A549 (cell line): ENCODE data around the gene PLS3. TPM values are rescaled to one million over a fixed set of nuclear protein-coding genes. Genes with fewer than 3 reads are reported as not detected.

ENCODE experiments used
- ATAC-seq, 2 experiments: fragments of 200-7000 bp in 1 of 2; fragments of >200 bp in 1 of 2; cut with Nextera tagmentation in 1 of 2; cut with Tn5 transposase in 1 of 2; 3 replicates each; pipeline versions ENCODE4 v1.8.0 to v1.9.1; 2018 to 2020; ENCODE audit warnings: mild to moderate bottlenecking in 1 of 2, moderate library complexity in 1 of 2
- CTCF ChIA-PET: fragments of 300-600 bp; sonication (Branson Sonifier 250); formaldehyde crosslinking; extraction: SDS; loops from one replicate; lab custom pipeline; 2021; ENCODE audit warnings: antibody characterized with exemption, inconsistent platforms; lab: Yijun Ruan, JAX
- POLR2A ChIA-PET: fragments of 350-600 bp; formaldehyde crosslinking; extraction: SDS; loops from one replicate; lab custom pipeline; 2021; ENCODE audit warnings: antibody characterized with exemption, inconsistent platforms; lab: Yijun Ruan, JAX
- DNase-seq, 2 experiments: peaks; one replicate each; pipeline versions ENCODE4 v3.0.0 to v3.0.0-alpha.2; 2011 to 2016; ENCODE audit warnings: low read depth in 1 of 2, low spot score in 1 of 2
- FAIRE-seq: peaks from 2 replicates; lab custom pipeline; 2011; peaks lifted over from hg19 to GRCh38; lab: Jason Lieb, UNC
- H3K27ac ChIP-seq, 2 experiments: fragments of >200 bp; sonication (Bioruptor Twin); formaldehyde crosslinking; 3 replicates each; pipeline ENCODE4 v1.5.1; 2016 to 2017
- H3K4me1 ChIP-seq: fragments of >200 bp; sonication (Bioruptor Twin); formaldehyde crosslinking; 3 replicates; pipeline ENCODE4 v1.6.1; 2016
- H3K4me2 ChIP-seq: fragments of >200 bp; sonication (Bioruptor Twin); formaldehyde crosslinking; 3 replicates; pipeline ENCODE4 v1.6.1; 2016
- H3K4me3 ChIP-seq: fragments of >200 bp; sonication (Bioruptor Twin); formaldehyde crosslinking; 3 replicates; pipeline ENCODE4 v1.5.1; 2016
- H3K9me3 ChIP-seq: fragments of >200 bp; sonication (Bioruptor Twin); formaldehyde crosslinking; 3 replicates; pipeline ENCODE4 v1.6.1; 2016
- CBX2 ChIP-seq: fragments of 200-600 bp; sonication (generic); IDR thresholded peaks from 2 replicates; pipeline ENCODE4 v1.6.1; 2016; ENCODE audit warnings: low read depth, mild to moderate bottlenecking, borderline replicate concordance
- CBX8 ChIP-seq: fragments of 200-600 bp; sonication (generic); IDR thresholded peaks from 2 replicates; pipeline ENCODE4 v1.6.1; 2016
- EHMT2 ChIP-seq: fragments of 200-600 bp; sonication (generic); IDR thresholded peaks from 2 replicates; pipeline ENCODE4 v1.6.1; 2016; ENCODE audit warnings: antibody characterized with exemption, low read depth, mild to moderate bottlenecking, moderate library complexity
- ELK1 ChIP-seq: fragments of 150-350 bp; IDR thresholded peaks from 2 replicates; pipeline ENCODE4 v1.6.1; 2014; ENCODE audit warnings: low read depth, mild to moderate bottlenecking, low read length
- EP300 ChIP-seq, 2 experiments: fragments of >200 bp; sonication (Bioruptor Twin); formaldehyde crosslinking; IDR thresholded peaks; 2 replicates in 1 of 2; 3 replicates in 1 of 2; pipeline ENCODE4 v1.6.1; 2016 to 2017
- ESRRA ChIP-seq: fragments of 150-350 bp; IDR thresholded peaks from 2 replicates; pipeline ENCODE4 v1.6.1; 2014; ENCODE audit warnings: mild to moderate bottlenecking, low read length, borderline replicate concordance
- FOSB ChIP-seq: fragments of 250-450 bp; sonication (Bioruptor Pico); IDR thresholded peaks from 2 replicates; pipeline ENCODE4 v1.5.0; 2020; ENCODE audit warnings: mild to moderate bottlenecking, moderate library complexity
- FOSL2 ChIP-seq, 2 experiments: fragments of 450-650 bp in 1 of 2; fragments of >200 bp in 1 of 2; sonication (Bioruptor Twin) in 1 of 2; formaldehyde crosslinking; IDR thresholded peaks; 2 replicates each; pipeline versions ENCODE4 v1.5.0 to v1.6.1; 2016 to 2020; ENCODE audit warnings: mild to moderate bottlenecking in 1 of 2, moderate library complexity in 1 of 2
- HDAC2 ChIP-seq: fragments of 200-600 bp; sonication (generic); IDR thresholded peaks from 2 replicates; pipeline ENCODE4 v1.6.1; 2016
- HES2 ChIP-seq: fragments of >200 bp; sonication (Bioruptor Twin); formaldehyde crosslinking; IDR thresholded peaks from 2 replicates; pipeline ENCODE4 v1.6.1; 2016
- HOXB13 ChIP-seq: fragments of 250-450 bp; sonication (Bioruptor Pico); IDR thresholded peaks from 2 replicates; pipeline ENCODE4 v1.5.0; 2020; ENCODE audit warnings: low read depth, mild to moderate bottlenecking, moderate library complexity
- KDM5A ChIP-seq: fragments of 200-600 bp; sonication (generic); IDR thresholded peaks from 2 replicates; pipeline ENCODE4 v1.6.1; 2016; ENCODE audit warnings: antibody characterized with exemption, mild to moderate bottlenecking
- MAX ChIP-seq: IDR thresholded peaks from 2 replicates; pipeline ENCODE4 v1.6.1; 2012
- MAZ ChIP-seq: fragments of 150-350 bp; IDR thresholded peaks from 2 replicates; pipeline ENCODE4 v1.6.1; 2014; ENCODE audit warnings: antibody characterized with exemption, low read depth, low read length, borderline replicate concordance
- NPAS2 ChIP-seq: fragments of 250-450 bp; sonication (Bioruptor Pico); IDR thresholded peaks from 2 replicates; pipeline ENCODE4 v1.8.0; 2022; ENCODE audit warnings: mild to moderate bottlenecking, moderate library complexity, borderline replicate concordance
- PBX3 ChIP-seq: IDR thresholded peaks from 2 replicates; pipeline ENCODE4 v1.6.1; 2012
- POLR2A ChIP-seq: IDR thresholded peaks from 2 replicates; pipeline ENCODE4 v1.6.1; 2012; ENCODE audit warnings: mild to moderate bottlenecking, low read length
- RAD21 ChIP-seq, 2 experiments: fragments of >200 bp in 1 of 2; sonication (Bioruptor Twin) in 1 of 2; formaldehyde crosslinking in 1 of 2; IDR thresholded peaks in 1 of 2; conservative IDR thresholded peaks in 1 of 2; 2 replicates in 1 of 2; 3 replicates in 1 of 2; pipeline ENCODE4 v1.6.1; 2012 to 2018; ENCODE audit warnings: inconsistent platforms in 1 of 2
- RCOR1 ChIP-seq: fragments of 150-350 bp; IDR thresholded peaks from 2 replicates; pipeline ENCODE4 v1.6.1; 2014; ENCODE audit warnings: antibody characterized with exemption, low read length, low read depth
- RFX5 ChIP-seq: fragments of 450-650 bp; IDR thresholded peaks from 2 replicates; pipeline ENCODE4 v1.7.1; 2014; ENCODE audit warnings: antibody characterized with exemption, mild to moderate bottlenecking, moderate library complexity
- SMC3 ChIP-seq: fragments of >200 bp; sonication (Bioruptor Twin); formaldehyde crosslinking; IDR thresholded peaks from 3 replicates; pipeline ENCODE4 v1.6.1; 2018; ENCODE audit warnings: inconsistent platforms
- SREBF2 ChIP-seq: fragments of 450-650 bp; IDR thresholded peaks from 2 replicates; pipeline ENCODE4 v1.6.1; 2014; ENCODE audit warnings: mild to moderate bottlenecking, moderate library complexity
- TFCP2L1 ChIP-seq: fragments of 250-450 bp; sonication (Bioruptor Pico); IDR thresholded peaks from 2 replicates; pipeline ENCODE4 v1.5.0; 2021; ENCODE audit warnings: mild to moderate bottlenecking
- TP53 ChIP-seq: fragments of 250-450 bp; sonication (Bioruptor Pico); IDR thresholded peaks from 2 replicates; pipeline ENCODE4 v1.5.0; 2021; ENCODE audit warnings: mild to moderate bottlenecking, moderate library complexity
- USF2 ChIP-seq: fragments of 450-650 bp; IDR thresholded peaks from 2 replicates; pipeline ENCODE4 v1.6.1; 2014; ENCODE audit warnings: antibody characterized with exemption
- ZC3H11A ChIP-seq: fragments of 450-650 bp; IDR thresholded peaks from 2 replicates; pipeline ENCODE4 v1.6.1; 2014; ENCODE audit warnings: antibody characterized with exemption, mild to moderate bottlenecking
- ZFP36 ChIP-seq: fragments of 450-650 bp; IDR thresholded peaks from 2 replicates; pipeline ENCODE4 v1.6.1; 2014; ENCODE audit warnings: borderline replicate concordance; ENCODE audit not compliant: partially characterized antibody
- ZNF302 ChIP-seq: fragments of 250-450 bp; sonication (Bioruptor Pico); IDR thresholded peaks from 2 replicates; pipeline ENCODE4 v1.9.0; 2021; ENCODE audit warnings: inconsistent platforms, mild to moderate bottlenecking, moderate library complexity
- WGBS: methylation state at CpG from one replicate; pipeline ENCODE4 v1.1.6; 2017; ENCODE audit errors: missing lambda C conversion rate; 5-methylcytosine and 5-hydroxymethylcytosine counted together
- polyA plus RNA-seq, 4 experiments: library from polyadenylated mRNA; depleted of rRNA in 3 of 4; stranded (reverse); fragments of >200 nt; fragmentation: RNase III in 1 of 4; extraction: RNeasy Plus Mini Kit Qiagen cat#74134 plus additional on column Dnase treatment in 1 of 4; gene quantifications; 2 replicates in 3 of 4; 3 replicates in 1 of 4; pipeline ENCODE4 v1.2.3, GENCODE V29; 2011 to 2017

Gene PLS3
- polyA plus RNA-seq, 2 of the 4 experiments (the other 2 are of a cell fraction) = 303 to 437 TPM

- TF ChIP-seq HOXB13 (CRISPR knock-in tag) = no peak
These were observed 35.5 kb upstream of the PLS3 start (continued) for GRCh38 chrX:115525486-115525885.

- FAIRE-seq = peak; percentile 74
- POLR2A ChIA-PET = no interaction called here
- Histone ChIP-seq H3K27ac (no peak overlapping the region), H3K9me3 (no peaks in the 10 kb centered on the region), H3K4me3 (no peak overlapping the region), H3K4me1 (peaks cover 19% of the 10 kb centered on the region), H3K4me2 (0 out of 3 replicates have a peak overlapping the region, but pooled peaks have one; percentile 7)
- DNase-seq = peak in 1 of 2 experiments; percentile 15
- no peak for TF ChIP-seq MAX
- TF ChIP-seq ESRRA = no peak
- no peak for TF ChIP-seq KDM5A
- TF ChIP-seq HES2 = no peak
- ATAC-seq = 0 out of 6 replicates have a peak, but pooled peaks of 1 of the 2 experiments have one; percentile 19
- 80% methylated on average over 4 of the region's 4 CpGs for WGBS
- CTCF ChIA-PET = no interaction called here
These were observed 29.1 kb upstream of the PLS3 start for GRCh38 chrX:115531818-115532403.

- peak overlapping the region; percentile 5; the same call in 1 of the 3 replicates for H3K4me2 ChIP-seq
- FAIRE-seq = no peak
- DNase-seq = no peak
These were observed 27.5 kb upstream of the PLS3 start for GRCh38 chrX:115533485-115533884.

GRCh38 chrX:115534383-115534782 lies 26.6 kb upstream of the PLS3 start:
- ATAC-seq (no peak), FAIRE-seq (no peak), DNase-seq (no peak)
- ChIA-PET CTCF (no interaction called here), POLR2A (no interaction called here)
- Histone ChIP-seq H3K9me3 (no peaks in the 10 kb centered on the region), H3K27ac (no peak overlapping the region), H3K4me3 (no peak overlapping the region), H3K4me1 (peaks cover 19% of the 10 kb centered on the region), H3K4me2 (no peak overlapping the region)
- WGBS = 0% methylated on average over 1 of the region's 1 CpG
- TF ChIP-seq PBX3 = no peak
- peak; percentile 58 for TF ChIP-seq ZC3H11A
- no peak for TF ChIP-seq FOSB

More at GRCh38 chrX:115533485-115533884, 27.5 kb upstream of the PLS3 start:
- Histone ChIP-seq H3K27ac (peak overlapping the region in 1 of 2 experiments; percentile 48; a peak in 1 of 6 replicates), H3K4me1 (peaks cover 19% of the 10 kb centered on the region), H3K9me3 (no peaks in the 10 kb centered on the region), H3K4me3 (no peak overlapping the region)
- WGBS = 31% methylated on average over 1 of the region's 1 CpG
- ChIA-PET CTCF (no interaction called here), POLR2A (interaction anchor here (1.2 kb wide), 1 partner anchor 27 kb away, joined by 3 read pairs; the partner anchor contains the start of gene PLS3)
- ATAC-seq = no peak
- no peak for TF ChIP-seq HOXB13 (CRISPR knock-in tag)
- no peak for TF ChIP-seq RAD21 (conservative IDR thresholded peaks at IDR 0.05 in 1 of 2, IDR thresholded peaks at IDR 0.05 in 1 of 2)
- no peak for TF ChIP-seq POLR2A
- TF ChIP-seq MAZ = no peak
- no peak for TF ChIP-seq HDAC2
- no peak for TF ChIP-seq RFX5
- no peak for TF ChIP-seq CBX8
- no peak for TF ChIP-seq EP300 (IDR thresholded peaks at IDR 0.05)
- TF ChIP-seq ZNF302 = no peak

GRCh38 chrX:115535421-115535820 lies 25.6 kb upstream of the PLS3 start:
- Histone ChIP-seq H3K27ac (no peak overlapping the region), H3K4me3 (no peak overlapping the region), H3K9me3 (no peaks in the 10 kb centered on the region), H3K4me1 (peaks cover 19% of the 10 kb centered on the region), H3K4me2 (no peak overlapping the region)
- no peak for DNase-seq
- ChIA-PET POLR2A (no interaction called here), CTCF (no interaction called here)
- no peak for FAIRE-seq
- no peak for ATAC-seq
- TF ChIP-seq CBX2 (no peak), EP300 (IDR thresholded peaks at IDR 0.05) (no peak), RCOR1 (no peak), ZNF302 (no peak), FOSL2 (IDR thresholded peaks at IDR 0.05) (no peak), FOSL2 (CRISPR knock-in tag; IDR thresholded peaks at IDR 0.05) (no peak), SREBF2 (no peak), ELK1 (no peak), TFCP2L1 (CRISPR knock-in tag) (no peak), USF2 (no peak), NPAS2 (no peak), ZFP36 (no peak), TP53 (CRISPR knock-in tag) (no peak), SMC3 (no peak), EHMT2 (no peak)
